Cardiac muscle cell (in vitro differentiated cells and primary cell): ENCODE results near the gene TSC22D4. TPM values are rescaled to one million over a fixed set of nuclear protein-coding genes. Genes with fewer than 3 reads are reported as not detected.

Experiments used
- DNase-seq, 2 donors: peaks; one replicate each; pipeline versions ENCODE4 v3.0.0 to v3.0.0-alpha.2; 2010 to 2017; ENCODE audit warnings: low read depth in 1 of 2, low spot score in 1 of 2
- H3K27ac ChIP-seq: fragments of 200-600 bp; sonication (generic); 2 replicates; pipeline ENCODE4 v1.5.1; 2016
- H3K27me3 ChIP-seq: fragments of 200-600 bp; sonication (generic); 2 replicates; pipeline ENCODE4 v1.6.0; 2016; ENCODE audit warnings: control low read depth
- H3K36me3 ChIP-seq: fragments of 200-600 bp; sonication (generic); 2 replicates; pipeline ENCODE4 v1.5.1; 2016; ENCODE audit warnings: control low read depth
- H3K4me1 ChIP-seq: fragments of 200-600 bp; sonication (generic); 2 replicates; pipeline ENCODE4 v1.8.1; 2017; ENCODE audit warnings: low read depth, mild to moderate bottlenecking, mixed run types
- H3K4me3 ChIP-seq: fragments of 200-600 bp; sonication (generic); 2 replicates; pipeline ENCODE4 v1.5.1; 2016; ENCODE audit warnings: mild to moderate bottlenecking
- H3K9me3 ChIP-seq: fragments of 200-600 bp; sonication (generic); 2 replicates; pipeline ENCODE4 v1.5.1; 2017; ENCODE audit warnings: low read depth, mild to moderate bottlenecking, control low read depth
- polyA plus RNA-seq: library from polyadenylated mRNA; unstranded; fragments of >200 nt; fragmentation: Nextera tagmentation; extraction: Ambion mirVana; gene quantifications from 2 replicates; pipeline ENCODE4 v1.2.1, GENCODE V29; 2016
- total RNA-seq: library from RNA; depleted of rRNA; stranded (reverse); fragments of >200 nt; gene quantifications from 2 replicates; pipeline ENCODE4 v1.2.3, GENCODE V29; 2016
- TF ChIP-seq, protein P1 (sequence below): IDR thresholded peaks from 2 replicates; pipeline ENCODE4 v1.5.1; 2012; ENCODE audit warnings: low read depth, mild to moderate bottlenecking, low read length

Gene TSC22D4
- total and polyA plus RNA-seq, 2 experiments from 2014 or later: 91.9 to 133 TPM

GRCh38 chr7:100489824-100490223, 10.8 kb upstream of the TSC22D4 start:
- Histone ChIP-seq H3K27ac (no peak overlapping the region), H3K4me1 (peaks cover 12% of the 10 kb centered on the region), H3K9me3 (no peaks in the 10 kb centered on the region), H3K4me3 (no peak overlapping the region), H3K36me3 (peaks cover 3% of the 10 kb centered on the region), H3K27me3 (peaks cover 10% of the 10 kb centered on the region)
- DNase-seq: peak; percentile 85 to 94
- TF ChIP-seq, protein P1, sequence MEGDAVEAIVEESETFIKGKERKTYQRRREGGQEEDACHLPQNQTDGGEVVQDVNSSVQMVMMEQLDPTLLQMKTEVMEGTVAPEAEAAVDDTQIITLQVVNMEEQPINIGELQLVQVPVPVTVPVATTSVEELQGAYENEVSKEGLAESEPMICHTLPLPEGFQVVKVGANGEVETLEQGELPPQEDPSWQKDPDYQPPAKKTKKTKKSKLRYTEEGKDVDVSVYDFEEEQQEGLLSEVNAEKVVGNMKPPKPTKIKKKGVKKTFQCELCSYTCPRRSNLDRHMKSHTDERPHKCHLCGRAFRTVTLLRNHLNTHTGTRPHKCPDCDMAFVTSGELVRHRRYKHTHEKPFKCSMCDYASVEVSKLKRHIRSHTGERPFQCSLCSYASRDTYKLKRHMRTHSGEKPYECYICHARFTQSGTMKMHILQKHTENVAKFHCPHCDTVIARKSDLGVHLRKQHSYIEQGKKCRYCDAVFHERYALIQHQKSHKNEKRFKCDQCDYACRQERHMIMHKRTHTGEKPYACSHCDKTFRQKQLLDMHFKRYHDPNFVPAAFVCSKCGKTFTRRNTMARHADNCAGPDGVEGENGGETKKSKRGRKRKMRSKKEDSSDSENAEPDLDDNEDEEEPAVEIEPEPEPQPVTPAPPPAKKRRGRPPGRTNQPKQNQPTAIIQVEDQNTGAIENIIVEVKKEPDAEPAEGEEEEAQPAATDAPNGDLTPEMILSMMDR: no peak

DNA sequence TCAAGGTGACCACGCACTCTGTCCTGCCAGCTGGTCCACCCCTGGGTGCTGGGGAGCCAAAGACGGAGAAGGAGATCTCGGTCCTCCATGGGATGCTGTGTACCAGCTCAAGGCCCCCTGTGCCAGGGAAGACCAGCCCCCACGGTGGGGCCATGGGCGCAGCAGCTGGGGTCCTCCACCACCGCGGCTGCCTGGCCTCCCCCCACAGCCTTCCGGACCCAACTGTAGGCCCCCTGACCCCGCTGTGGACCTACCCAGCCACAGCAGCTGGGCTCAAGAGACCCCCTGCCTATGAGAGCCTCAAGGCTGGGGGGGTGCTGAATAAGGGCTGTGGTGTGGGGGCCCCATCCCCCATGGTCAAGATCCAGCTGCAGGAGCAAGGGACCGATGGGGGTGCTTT, 10.1 kb upstream of the TSC22D4 start:
- no peak for DNase-seq
- Histone ChIP-seq H3K27me3 (peaks cover 10% of the 10 kb centered on the region), H3K36me3 (peaks cover 3% of the 10 kb centered on the region), H3K4me1 (peaks cover 18% of the 10 kb centered on the region), H3K9me3 (no peaks in the 10 kb centered on the region), H3K4me3 (no peak overlapping the region), H3K27ac (no peak overlapping the region)
- TF ChIP-seq, protein P1: no peak

- H3K4me3 ChIP-seq: no peak overlapping the region
- H3K36me3 ChIP-seq: peaks cover 3% of the 10 kb centered on the region
- H3K27ac ChIP-seq: no peak overlapping the region
- H3K9me3 ChIP-seq: no peaks in the 10 kb centered on the region
- peaks cover 7% of the 10 kb centered on the region for H3K27me3 ChIP-seq
- TF ChIP-seq, protein P1: no peak
- peaks cover 20% of the 10 kb centered on the region for H3K4me1 ChIP-seq
- no peak for DNase-seq
Observed at GRCh38 chr7:100488333-100489095, 9.5 kb upstream of the TSC22D4 start.

GRCh38 chr7:100486753-100487446, 7.9 kb upstream of the TSC22D4 start:
- DNase-seq: peak in 1 of 2 donors; percentile 51
- peaks cover 20% of the 10 kb centered on the region for H3K4me1 ChIP-seq
- TF ChIP-seq, protein P1: no peak
- no peaks in the 10 kb centered on the region for H3K27me3 ChIP-seq
- H3K9me3 ChIP-seq: no peaks in the 10 kb centered on the region
- H3K36me3 ChIP-seq: peaks cover 3% of the 10 kb centered on the region
- H3K4me3 ChIP-seq: no peak overlapping the region
- no peak overlapping the region for H3K27ac ChIP-seq

- TF ChIP-seq, protein P1: no peak
- DNase-seq: no peak
- no peak overlapping the region for H3K4me3 ChIP-seq
Observed at GRCh38 chr7:100486111-100486636, 7.2 kb upstream of the TSC22D4 start.

More at GRCh38 chr7:100486111-100486636, 7.2 kb upstream of the TSC22D4 start:
- Histone ChIP-seq H3K27me3 (no peaks in the 10 kb centered on the region), H3K36me3 (peaks cover 3% of the 10 kb centered on the region), H3K9me3 (no peaks in the 10 kb centered on the region), H3K4me1 (peaks cover 20% of the 10 kb centered on the region), H3K27ac (peak overlapping the region; percentile 67)
